GM12878 (cell line): Measurements from ENCODE around the gene SIK1. TPM values are rescaled to one million over a fixed set of nuclear protein-coding genes. Genes with fewer than 3 reads are reported as not detected.
"Not testable (repeated sequence)": the region's sequence is repeated elsewhere in the genome, so short reads cannot be mapped to it uniquely, and the experiment has no call there.

Experiments
- ATAC-seq: fragments of 200-7000 bp; cut with Tn5 transposase; 3 replicates; pipeline ENCODE4 v1.9.1; 2020; ENCODE audit warnings: mild to moderate bottlenecking, moderate library complexity
- BruUV-seq: library from RNA; stranded (reverse); fragments of 400-500 nt; replicated peaks from 2 replicates; lab custom pipeline; 2021; lab: Mats Ljungman, UMichigan
- CTCF ChIA-PET: fragments of 300-600 bp; sonication (Branson Sonifier 250); formaldehyde crosslinking; extraction: SDS; loops from one replicate; lab custom pipeline; 2021; ENCODE audit warnings: inconsistent platforms; lab: Yijun Ruan, JAX
- POLR2A ChIA-PET: fragments of 350-600 bp; formaldehyde crosslinking; extraction: SDS; loops from one replicate; lab custom pipeline; 2021; ENCODE audit warnings: inconsistent platforms; lab: Charles Lee
- RAD21 ChIA-PET: fragments of 300-600 bp; sonication (Branson Sonifier 250); formaldehyde crosslinking; loops from one replicate; lab custom pipeline; 2023; ENCODE audit warnings: antibody characterized with exemption; ENCODE audit not compliant: unreplicated experiment; lab: Charles Lee
- SMC1A ChIA-PET: fragments of 300-600 bp; sonication (Branson Sonifier 250); formaldehyde crosslinking; loops from one replicate; lab custom pipeline; 2023; ENCODE audit not compliant: unreplicated experiment, uncharacterized antibody; lab: Charles Lee
- DNase-seq: peaks from one replicate; pipeline ENCODE4 v3.0.0-alpha.2; 2011; ENCODE audit warnings: low read depth, low spot score
- FAIRE-seq: peaks from 3 replicates; lab custom pipeline; 2011; peaks lifted over from hg19 to GRCh38; lab: Jason Lieb, UNC
- H2AFZ ChIP-seq: 2 replicates; pipeline ENCODE4 v1.6.0; 2011; ENCODE audit warnings: low read depth, low read length, control low read depth; ENCODE audit not compliant: control insufficient read depth
- H3K27ac ChIP-seq: 2 replicates; pipeline ENCODE4 v1.5.1; 2011; ENCODE audit warnings: control low read depth; ENCODE audit not compliant: control insufficient read depth, insufficient read depth
- H3K27me3 ChIP-seq, 2 experiments: replicated peaks in 1 of 2; 2 replicates each; pipeline versions ENCODE4 v1.6.0 to v1.6.1; 2011; ENCODE audit warnings: low read length in 1 of 2; ENCODE audit not compliant: control insufficient read depth in 2 of 2, insufficient read depth in 2 of 2
- H3K36me3 ChIP-seq, 2 experiments: 2 replicates each; pipeline ENCODE4 v1.5.1; 2011; ENCODE audit warnings: low read length in 1 of 2; ENCODE audit not compliant: control insufficient read depth in 2 of 2, insufficient read depth in 2 of 2
- H3K4me1 ChIP-seq: 2 replicates; pipeline ENCODE4 v1.6.1; 2011; ENCODE audit warnings: mild to moderate bottlenecking, low read length, moderate library complexity, mixed read lengths; ENCODE audit not compliant: control insufficient read depth, insufficient read depth
- H3K4me2 ChIP-seq: 2 replicates; pipeline ENCODE4 v1.6.0; 2011; ENCODE audit warnings: control low read depth; ENCODE audit not compliant: control insufficient read depth, insufficient read depth
- H3K4me3 ChIP-seq: fragments of 200-600 bp; sonication (generic); 2 replicates; pipeline ENCODE4 v1.5.1; 2016
- H3K79me2 ChIP-seq: 2 replicates; pipeline ENCODE4 v1.6.0; 2011; ENCODE audit warnings: low read length; ENCODE audit not compliant: control insufficient read depth, insufficient read depth
- H3K9ac ChIP-seq: 2 replicates; pipeline ENCODE4 v1.8.0; 2011; ENCODE audit warnings: low read length, control low read depth, mixed read lengths; ENCODE audit not compliant: control insufficient read depth, insufficient read depth
- H3K9me3 ChIP-seq: replicated peaks from 3 replicates; pipeline ENCODE4 v1.5.1; 2011; ENCODE audit warnings: mild to moderate bottlenecking, low read length; ENCODE audit not compliant: control insufficient read depth, insufficient read depth
- H4K20me1 ChIP-seq: 2 replicates; pipeline ENCODE4 v1.6.0; 2011; ENCODE audit not compliant: control insufficient read depth, insufficient read depth
- WGBS: methylation state at CpG from one replicate; pipeline ENCODE4 v1.1.6; 2016; ENCODE audit warnings: low lambda C conversion rate; ENCODE audit not compliant: insufficient replicate concordance, insufficient coverage; ENCODE audit errors: missing lambda C conversion rate; 5-methylcytosine and 5-hydroxymethylcytosine counted together
- in situ Hi-C: fragments of 300-500 bp; cut with MboI; formaldehyde crosslinking; loops from 9 replicates; pipeline ENCODE4 v1.14.3; 2018; ENCODE audit warnings: mixed read lengths
- intact Hi-C: fragments of 100-400 bp; cut with micrococcal nuclease; formaldehyde crosslinking; loops from one replicate; pipeline ENCODE4 v1.14.2; 2022; ENCODE audit not compliant: unreplicated experiment
- polyA plus RNA-seq, 11 experiments: library from polyadenylated mRNA; depleted of rRNA in 4 of 11; unstranded in 6 of 11; stranded (reverse) in 5 of 11; fragments of >200 nt; fragmentation: Nextera tagmentation in 4 of 11; fragmentation: Illumina TruSeq in 1 of 11; extraction: Ambion mirVana in 4 of 11; extraction: Trizol in 1 of 11; gene quantifications; 1 replicate in 1 of 11; 2 replicates in 10 of 11; pipeline versions ENCODE4 v1.2.1 to v1.2.3, GENCODE V29; 2011 to 2016; ENCODE audit warnings: inconsistent platforms in 2 of 11, missing spikeins in 2 of 11, low read depth in 1 of 11
- total RNA-seq, 4 experiments: library from RNA; depleted of rRNA in 3 of 4; stranded (reverse); fragments of >200 nt in 3 of 4; fragmentation: Illumina TruSeq in 1 of 4; extraction: Trizol in 1 of 4; gene quantifications; 2 replicates each; pipeline versions ENCODE4 v1.2.1 to v1.2.3, GENCODE V29; 2013 to 2021

The SIK1 gene
- total and polyA plus RNA-seq, 10 of the 15 experiments (the other 5 are each of a cell fraction or from before 2014, with no cell fraction given): 0.03 to 7.3 (median 2.1) TPM; not detected in 2

DNA sequence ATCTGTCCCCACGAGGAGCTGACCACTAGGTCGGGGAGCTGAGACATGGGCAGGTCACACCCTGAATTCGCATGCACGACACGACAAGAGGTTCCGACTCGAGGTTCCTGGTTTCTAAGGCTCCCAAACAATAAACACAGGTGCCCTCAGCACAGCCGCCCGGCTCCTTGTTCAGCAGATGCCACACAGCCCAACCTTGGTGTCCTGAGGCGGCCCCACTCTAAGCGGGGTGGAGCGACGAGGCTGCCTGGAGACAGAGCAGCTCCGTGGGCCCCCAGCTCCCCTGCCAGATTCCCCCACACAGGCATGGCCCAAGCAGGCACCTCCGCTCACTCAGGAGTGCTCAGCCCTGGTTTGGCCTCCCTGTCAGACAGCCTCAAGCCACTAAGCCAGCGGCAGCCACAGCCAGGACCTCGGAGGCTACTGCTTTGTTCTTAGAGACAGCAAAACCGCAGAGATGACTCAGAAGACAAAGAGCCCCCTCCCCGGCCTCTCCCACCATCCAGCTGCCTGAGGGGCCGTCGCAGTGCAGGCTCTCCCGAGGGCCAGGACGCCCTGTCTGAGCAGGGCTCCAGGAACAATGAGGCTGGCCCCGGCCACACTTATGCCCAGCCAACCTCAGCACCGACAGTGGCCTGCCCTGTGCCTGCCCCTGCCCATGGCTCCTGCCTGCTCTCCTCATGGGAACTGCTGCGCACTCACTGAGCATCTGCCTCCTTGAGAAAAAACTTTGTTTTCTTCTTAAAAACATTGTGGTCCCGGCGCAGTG lies 14.7 kb downstream of the SIK1 start:
- SMC1A ChIA-PET, intact Hi-C loops, DNase-seq, H3K27me3 ChIP-seq, H3K79me2 ChIP-seq, RAD21 ChIA-PET, FAIRE-seq, H3K27ac ChIP-seq, CTCF ChIA-PET, H3K4me1 ChIP-seq, POLR2A ChIA-PET, H3K4me2 ChIP-seq, ATAC-seq, H4K20me1 ChIP-seq, H3K36me3 ChIP-seq, H3K4me3 ChIP-seq, H3K9me3 ChIP-seq, in situ Hi-C loops, H3K9ac ChIP-seq, H2AFZ ChIP-seq, BruUV-seq: not testable (repeated sequence)
- WGBS: no CpG with 5 or more reads among the region's 28 CpGs

DNA sequence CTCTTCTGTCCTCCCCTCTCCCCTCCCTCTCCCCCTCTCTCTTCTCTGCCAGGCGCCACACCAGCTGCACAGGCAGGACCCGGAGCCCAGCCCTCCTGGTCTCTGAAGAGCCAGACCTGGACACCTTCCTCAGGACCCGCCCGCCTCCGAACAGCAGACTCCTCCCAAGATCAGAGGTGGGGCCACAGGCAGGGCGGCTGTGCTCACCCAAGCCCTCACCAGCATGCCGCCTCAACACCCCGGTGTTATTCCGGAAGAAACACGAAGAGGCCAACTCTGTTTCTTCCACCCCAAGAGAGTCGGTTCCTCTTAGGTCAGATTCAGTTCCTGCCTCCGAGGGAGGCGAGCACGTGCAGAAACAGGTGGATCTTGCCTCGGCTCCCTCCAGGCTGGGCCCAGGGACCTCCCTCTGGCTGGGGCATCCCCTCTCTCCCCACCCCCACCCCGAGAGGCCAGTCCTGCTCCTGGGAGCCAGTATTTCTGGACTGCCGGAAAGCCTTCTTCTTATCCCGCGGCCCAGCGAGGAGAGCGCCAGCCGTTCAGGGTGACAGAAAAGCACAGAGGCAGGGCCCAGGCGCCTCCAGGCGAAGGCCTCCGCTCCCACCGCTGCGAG lies 16.4 kb downstream of the SIK1 start:
- H3K79me2 ChIP-seq, H3K36me3 ChIP-seq, CTCF ChIA-PET, H3K4me2 ChIP-seq, in situ Hi-C loops, DNase-seq, H3K4me1 ChIP-seq, H3K9me3 ChIP-seq, H3K4me3 ChIP-seq, H3K27ac ChIP-seq, BruUV-seq, SMC1A ChIA-PET, intact Hi-C loops, H4K20me1 ChIP-seq, POLR2A ChIA-PET, H3K27me3 ChIP-seq, RAD21 ChIA-PET, H3K9ac ChIP-seq, H2AFZ ChIP-seq: not testable (repeated sequence)
- WGBS: no CpG with 5 or more reads among the region's 27 CpGs
- FAIRE-seq (peak; percentile 96), ATAC-seq (peak; percentile 94)

DNA sequence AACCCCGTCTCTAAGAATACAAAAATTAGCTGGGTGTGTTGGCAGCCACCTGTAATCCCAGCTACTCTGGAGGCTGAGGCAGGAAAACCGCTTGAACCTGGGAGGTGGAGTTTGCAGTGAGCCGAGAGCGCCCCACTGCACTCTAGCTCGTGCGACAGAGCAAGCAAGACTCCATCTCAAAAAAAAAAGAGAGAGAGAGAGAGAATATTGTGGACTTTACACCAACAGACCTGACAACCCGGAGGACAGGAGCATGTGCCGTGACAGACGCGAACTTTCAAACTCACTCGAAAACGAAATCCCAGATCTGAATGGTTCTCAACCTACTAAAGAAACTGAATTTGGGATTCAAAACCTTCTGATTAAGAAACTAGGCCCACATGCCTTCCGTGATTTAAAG lies 19.8 kb downstream of the SIK1 start:
- ATAC-seq, RAD21 ChIA-PET, BruUV-seq: not testable (repeated sequence)

GRCh38 chr21:43404450-43404849 lies 22.5 kb downstream of the SIK1 start:
- H3K27me3 ChIP-seq, H2AFZ ChIP-seq, H3K27ac ChIP-seq, SMC1A ChIA-PET, in situ Hi-C loops, CTCF ChIA-PET, H3K4me2 ChIP-seq, H3K4me1 ChIP-seq, H3K9me3 ChIP-seq, intact Hi-C loops, DNase-seq, H3K36me3 ChIP-seq, ATAC-seq, POLR2A ChIA-PET, H3K9ac ChIP-seq, BruUV-seq, H3K79me2 ChIP-seq, H4K20me1 ChIP-seq, RAD21 ChIA-PET, FAIRE-seq, H3K4me3 ChIP-seq: not testable (repeated sequence)
- no CpG with 5 or more reads among the region's 14 CpGs for WGBS

More for the DNA sequence above, 19.8 kb downstream of the SIK1 start:
- H3K27ac ChIP-seq, H3K27me3 ChIP-seq, CTCF ChIA-PET, H3K36me3 ChIP-seq, in situ Hi-C loops, H3K9me3 ChIP-seq, H2AFZ ChIP-seq, SMC1A ChIA-PET, H3K4me1 ChIP-seq, intact Hi-C loops, H3K9ac ChIP-seq, FAIRE-seq, H3K4me2 ChIP-seq, DNase-seq, H3K79me2 ChIP-seq, H4K20me1 ChIP-seq, POLR2A ChIA-PET, H3K4me3 ChIP-seq: not testable (repeated sequence)
- WGBS: no CpG with 5 or more reads among the region's 13 CpGs
